Measurements from ENCODE around the gene PDGFC.
A peak's percentile ranks its signal among the peaks of the same experiment; 100 is the strongest.

PDGFC gene

DNA sequence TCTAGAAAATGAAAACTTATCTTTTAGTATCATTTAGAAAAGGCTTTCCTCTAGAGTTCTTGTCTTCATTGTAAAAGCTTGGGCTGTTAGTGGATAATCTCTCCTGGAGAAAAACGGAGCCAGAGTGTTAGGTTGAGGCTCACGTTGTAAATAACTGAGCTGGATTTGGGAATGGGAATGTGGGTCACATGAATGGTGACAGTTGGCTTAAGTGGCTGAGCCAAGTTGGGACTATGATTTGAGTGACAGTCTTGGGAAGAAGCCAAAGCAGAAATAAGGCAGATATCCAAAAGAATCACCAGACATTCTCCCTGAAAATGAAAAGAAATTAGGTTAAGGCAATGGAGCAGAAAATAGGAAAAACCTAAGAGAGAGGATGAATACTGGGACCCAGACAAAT, 33.6 kb upstream of the PDGFC start:
- Histone ChIP-seq H3K27me3 (ENCODE audit: insufficient read depth, poor library complexity, severe bottlenecking) (no peaks in the 10 kb centered on the region), H3K4me1 (ENCODE audit: insufficient read depth, poor library complexity, severe bottlenecking) (peaks cover 24% of the 10 kb centered on the region), H3K36me3 (ENCODE audit: low read depth) (no peaks in the 10 kb centered on the region), H3K27ac (ENCODE audit: poor library complexity, severe bottlenecking) (peak overlapping the region; percentile 85), H3K4me3 (ENCODE audit: severe bottlenecking) (no peak overlapping the region), H3K9me3 (ENCODE audit: severe bottlenecking) (no peaks in the 10 kb centered on the region)
- DNase-seq (ENCODE audit: low spot score) (no peak), ATAC-seq (ENCODE audit: low read depth) (no peak)
- TF ChIP-seq, protein P1, sequence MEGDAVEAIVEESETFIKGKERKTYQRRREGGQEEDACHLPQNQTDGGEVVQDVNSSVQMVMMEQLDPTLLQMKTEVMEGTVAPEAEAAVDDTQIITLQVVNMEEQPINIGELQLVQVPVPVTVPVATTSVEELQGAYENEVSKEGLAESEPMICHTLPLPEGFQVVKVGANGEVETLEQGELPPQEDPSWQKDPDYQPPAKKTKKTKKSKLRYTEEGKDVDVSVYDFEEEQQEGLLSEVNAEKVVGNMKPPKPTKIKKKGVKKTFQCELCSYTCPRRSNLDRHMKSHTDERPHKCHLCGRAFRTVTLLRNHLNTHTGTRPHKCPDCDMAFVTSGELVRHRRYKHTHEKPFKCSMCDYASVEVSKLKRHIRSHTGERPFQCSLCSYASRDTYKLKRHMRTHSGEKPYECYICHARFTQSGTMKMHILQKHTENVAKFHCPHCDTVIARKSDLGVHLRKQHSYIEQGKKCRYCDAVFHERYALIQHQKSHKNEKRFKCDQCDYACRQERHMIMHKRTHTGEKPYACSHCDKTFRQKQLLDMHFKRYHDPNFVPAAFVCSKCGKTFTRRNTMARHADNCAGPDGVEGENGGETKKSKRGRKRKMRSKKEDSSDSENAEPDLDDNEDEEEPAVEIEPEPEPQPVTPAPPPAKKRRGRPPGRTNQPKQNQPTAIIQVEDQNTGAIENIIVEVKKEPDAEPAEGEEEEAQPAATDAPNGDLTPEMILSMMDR (IDR thresholded peaks at IDR 0.05; ENCODE audit: poor library complexity, severe bottlenecking), result no peak

DNA sequence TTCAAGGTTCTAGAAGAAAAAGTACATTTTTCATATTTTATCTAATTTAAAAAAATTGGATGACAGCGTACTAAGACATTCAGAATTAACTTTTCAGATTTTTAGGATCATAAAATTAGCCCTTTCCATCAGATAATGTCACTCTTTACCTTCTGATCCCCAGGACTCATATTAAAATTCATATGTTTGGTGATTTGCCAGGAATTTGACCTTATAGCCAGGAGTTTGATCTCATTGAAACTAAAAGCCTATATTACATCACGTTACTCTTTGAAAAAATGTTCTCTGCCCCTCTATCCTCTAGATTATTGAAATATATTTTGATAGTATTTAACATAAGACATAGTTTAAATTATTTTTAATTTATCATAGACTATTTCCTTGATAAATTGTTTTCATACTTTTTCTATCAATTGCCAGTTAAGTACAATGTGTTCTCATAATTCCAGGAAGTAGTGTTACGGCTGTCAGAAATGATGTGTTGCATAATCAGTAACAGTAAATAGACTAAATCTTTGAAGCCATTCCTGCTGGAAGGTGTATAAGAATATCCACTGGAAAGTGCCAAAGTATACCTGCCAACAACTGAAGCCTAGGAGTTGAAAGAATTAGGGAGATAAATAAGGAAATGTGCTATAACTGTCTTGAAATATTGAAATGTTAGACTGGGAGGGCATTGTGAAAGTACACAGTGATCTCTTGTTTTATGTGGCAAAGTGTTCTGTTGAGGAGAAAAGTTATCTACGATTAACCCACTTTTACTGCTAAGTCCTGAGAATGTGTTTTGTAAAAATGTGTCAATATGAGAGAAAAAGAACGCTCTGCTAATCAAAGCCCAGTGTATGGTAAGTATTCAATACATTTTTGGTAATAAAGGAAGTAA, 32.9 kb upstream of the PDGFC start:
- no peak overlapping the region for H3K4me3 ChIP-seq (ENCODE audit: severe bottlenecking)
- peaks cover 30% of the 10 kb centered on the region for H3K4me1 ChIP-seq (ENCODE audit: insufficient read depth, poor library complexity, severe bottlenecking)
- H3K9me3 ChIP-seq (ENCODE audit: severe bottlenecking), result no peaks in the 10 kb centered on the region
- H3K27me3 ChIP-seq (ENCODE audit: insufficient read depth, poor library complexity, severe bottlenecking), result no peaks in the 10 kb centered on the region
- peak overlapping the region; percentile 85 for H3K27ac ChIP-seq (ENCODE audit: poor library complexity, severe bottlenecking)
- H3K36me3 ChIP-seq (ENCODE audit: low read depth), result no peaks in the 10 kb centered on the region
- ATAC-seq (ENCODE audit: low read depth), result peak; percentile 33; the same call in 2 of the 3 replicates
- TF ChIP-seq, protein P1 (IDR thresholded peaks at IDR 0.05; ENCODE audit: poor library complexity, severe bottlenecking), result no peak
- DNase-seq (ENCODE audit: low spot score), result no peak

DNA sequence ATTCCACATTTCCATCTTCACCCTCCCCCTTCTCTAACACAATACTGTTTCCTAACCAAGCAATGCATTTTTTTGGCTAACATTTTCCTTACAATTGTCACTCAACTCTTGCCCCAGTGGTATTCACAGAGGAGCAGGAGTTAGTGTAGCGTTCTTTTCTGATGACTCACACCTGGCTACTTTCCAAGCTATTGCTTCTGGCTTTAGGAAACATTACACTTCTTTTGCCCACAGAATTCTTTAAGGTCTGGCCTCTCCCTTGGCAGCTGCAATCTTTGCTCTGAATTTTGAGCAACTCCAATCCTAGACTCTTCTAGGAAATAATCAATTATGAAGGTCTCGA, 27.5 kb upstream of the PDGFC start:
- peaks cover 33% of the 10 kb centered on the region for H3K4me1 ChIP-seq (ENCODE audit: insufficient read depth, poor library complexity, severe bottlenecking)
- H3K4me3 ChIP-seq (ENCODE audit: severe bottlenecking), result no peak overlapping the region
- no peaks in the 10 kb centered on the region for H3K36me3 ChIP-seq (ENCODE audit: low read depth)
- DNase-seq (ENCODE audit: low spot score) (peak; percentile 62), ATAC-seq (ENCODE audit: low read depth) (peak; percentile 82)
- peaks cover 8% of the 10 kb centered on the region for H3K9me3 ChIP-seq (ENCODE audit: severe bottlenecking)
- no peaks in the 10 kb centered on the region for H3K27me3 ChIP-seq (ENCODE audit: insufficient read depth, poor library complexity, severe bottlenecking)
- TF ChIP-seq, protein P1 (IDR thresholded peaks at IDR 0.05; ENCODE audit: poor library complexity, severe bottlenecking), result no peak
- H3K27ac ChIP-seq (ENCODE audit: poor library complexity, severe bottlenecking), result peak overlapping the region; percentile 92

DNA sequence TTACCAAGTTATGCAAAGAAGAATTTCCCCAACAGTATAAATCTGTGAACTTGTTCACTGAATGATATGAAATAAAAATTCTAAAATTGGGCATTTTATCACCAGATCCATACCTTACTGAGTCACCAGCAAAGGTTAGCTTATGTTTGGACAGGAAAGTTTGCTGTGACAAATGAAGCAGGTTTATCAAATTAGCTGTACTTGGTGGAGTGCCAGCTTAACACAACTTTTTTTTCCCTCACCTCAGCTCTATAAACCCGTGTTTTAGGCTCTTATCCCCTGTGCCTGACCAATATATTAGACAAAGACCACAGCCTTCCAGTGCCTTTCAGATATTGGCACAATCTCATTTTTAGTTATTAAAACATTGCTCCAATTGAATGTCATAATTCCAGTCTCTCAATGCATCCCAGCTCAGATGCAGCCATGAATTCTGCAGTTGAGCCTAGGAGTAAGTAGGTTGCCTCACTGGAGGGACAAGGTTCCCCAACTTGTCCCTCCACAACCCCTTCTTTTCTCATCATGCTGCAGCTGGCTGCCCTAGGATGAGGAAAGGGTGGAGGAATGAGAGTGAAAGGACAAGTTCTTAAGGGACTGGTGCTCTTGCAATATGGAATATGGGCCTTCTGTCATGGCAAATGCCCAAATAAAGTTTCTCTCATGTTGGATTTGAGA, 27.0 kb upstream of the PDGFC start:
- H3K9me3 ChIP-seq (ENCODE audit: severe bottlenecking), result peaks cover 8% of the 10 kb centered on the region
- no peak for DNase-seq (ENCODE audit: low spot score)
- H3K36me3 ChIP-seq (ENCODE audit: low read depth), result no peaks in the 10 kb centered on the region
- no peaks in the 10 kb centered on the region for H3K27me3 ChIP-seq (ENCODE audit: insufficient read depth, poor library complexity, severe bottlenecking)
- H3K4me1 ChIP-seq (ENCODE audit: insufficient read depth, poor library complexity, severe bottlenecking), result peaks cover 28% of the 10 kb centered on the region
- peak overlapping the region; percentile 92 for H3K27ac ChIP-seq (ENCODE audit: poor library complexity, severe bottlenecking)
- TF ChIP-seq, protein P1 (IDR thresholded peaks at IDR 0.05; ENCODE audit: poor library complexity, severe bottlenecking), result no peak
- H3K4me3 ChIP-seq (ENCODE audit: severe bottlenecking), result no peak overlapping the region
- peak; percentile 15 for ATAC-seq (ENCODE audit: low read depth)
